HG02763 (cell line): ENCODE data around the gene MTCH1.

Source experiments
- ATAC-seq: cut with Tn5 transposase; IDR thresholded peaks from one replicate; pipeline ENCODE4 v1.9.1; 2021; ENCODE audit warnings: mild to moderate bottlenecking, moderate library complexity; ENCODE audit not compliant: unreplicated experiment

Gene MTCH1

GRCh38 chr6:36929152-36929551 lies 56.8 kb downstream of the MTCH1 start:
- no peak for ATAC-seq

DNA sequence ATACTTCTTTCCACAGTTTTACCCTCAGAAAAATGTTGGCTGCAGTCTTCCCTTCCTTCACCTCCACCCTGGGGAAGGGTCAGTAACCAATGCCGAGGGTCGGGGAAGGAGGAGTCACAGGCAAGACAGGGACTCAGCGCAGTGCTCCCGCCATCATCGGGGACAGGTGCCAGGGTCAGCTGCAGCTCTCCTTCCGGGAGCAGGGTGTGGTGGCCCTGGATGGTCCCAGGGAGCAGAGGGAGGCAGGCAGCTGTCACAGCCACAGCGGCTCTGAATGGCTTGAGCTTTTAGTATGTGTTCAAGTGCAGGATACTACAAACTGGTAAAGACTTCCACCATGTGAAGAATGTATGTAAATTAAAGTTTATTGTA lies 57.5 kb downstream of the MTCH1 start:
- ATAC-seq = no peak

DNA sequence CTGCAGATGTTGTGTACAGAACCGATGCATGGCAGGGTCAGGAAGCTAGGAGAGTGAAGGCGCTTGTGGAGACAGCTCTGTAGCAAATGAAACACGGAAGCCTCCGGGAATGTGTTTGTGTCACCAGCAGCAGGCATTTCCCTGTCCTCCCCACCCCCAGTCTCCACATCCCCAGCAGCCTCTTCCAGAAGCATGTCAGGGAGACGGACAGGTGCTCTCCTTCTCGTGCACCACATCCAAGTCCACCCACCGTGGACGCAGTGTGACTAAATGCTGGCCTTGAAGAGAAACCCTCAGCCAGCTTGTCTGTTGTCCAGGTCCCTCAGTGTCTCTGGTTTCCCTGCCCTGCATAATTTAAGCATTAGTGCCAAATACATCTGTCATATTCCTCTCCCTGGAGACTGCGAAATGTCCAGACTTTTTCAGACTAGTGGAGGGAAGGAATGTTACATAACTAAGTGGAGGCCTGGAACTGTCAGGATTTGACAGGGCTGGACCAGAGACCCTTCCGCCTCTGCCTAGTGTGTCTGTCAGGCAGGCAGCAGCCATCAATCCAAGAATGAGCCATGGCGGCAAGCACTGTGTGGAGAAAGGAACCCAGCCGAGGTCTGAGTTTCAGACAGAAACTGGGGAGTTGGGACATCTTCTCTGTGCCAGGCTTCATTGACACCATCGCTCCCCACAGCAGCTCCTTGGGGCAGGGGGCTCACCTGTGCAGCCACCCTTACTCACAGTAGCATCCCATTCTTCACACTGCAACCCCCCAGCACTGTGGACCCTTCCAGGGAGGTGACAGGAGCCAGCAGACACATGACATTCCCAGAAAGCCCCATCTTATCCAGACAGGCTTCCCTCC lies 58.1 kb downstream of the MTCH1 start:
- no peak for ATAC-seq

DNA sequence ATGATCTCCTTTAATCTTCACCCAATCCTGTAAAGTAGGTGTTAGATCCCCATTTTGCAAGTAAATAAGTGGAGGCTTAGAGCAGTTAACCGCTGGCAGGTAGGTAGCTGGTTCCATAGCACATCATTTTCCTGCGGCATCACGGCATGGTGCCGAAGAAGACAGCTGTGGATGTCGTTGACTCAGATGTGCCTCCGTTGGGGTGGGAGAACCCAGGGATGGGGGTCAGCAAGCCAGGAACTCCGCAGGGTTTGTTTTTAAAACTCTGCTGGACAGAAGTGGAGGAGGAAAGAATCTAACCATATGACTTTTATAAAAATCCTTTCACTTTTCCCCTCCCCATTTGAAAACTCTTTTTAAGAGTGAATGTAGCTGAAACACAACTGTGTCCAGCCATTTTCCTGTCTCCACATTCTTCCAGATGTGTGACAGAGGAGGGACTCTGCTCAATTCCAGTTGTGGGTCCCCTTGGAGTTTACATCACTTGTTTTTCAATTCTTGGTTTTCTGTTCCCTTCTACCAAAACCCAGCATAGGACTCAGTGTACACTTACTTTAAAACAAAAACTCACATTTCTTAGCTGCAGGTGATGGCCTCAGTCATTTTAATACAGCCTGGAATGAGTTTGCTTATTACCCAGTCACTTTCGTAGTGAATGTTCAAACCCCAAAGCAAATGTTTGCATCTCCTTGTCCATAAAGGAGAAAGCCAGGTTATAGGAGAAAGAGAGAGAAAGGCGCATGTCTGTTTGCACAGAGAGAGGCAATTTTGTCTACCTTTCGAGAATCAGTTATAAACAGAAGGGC lies 59.1 kb downstream of the MTCH1 start:
- no peak for ATAC-seq

DNA sequence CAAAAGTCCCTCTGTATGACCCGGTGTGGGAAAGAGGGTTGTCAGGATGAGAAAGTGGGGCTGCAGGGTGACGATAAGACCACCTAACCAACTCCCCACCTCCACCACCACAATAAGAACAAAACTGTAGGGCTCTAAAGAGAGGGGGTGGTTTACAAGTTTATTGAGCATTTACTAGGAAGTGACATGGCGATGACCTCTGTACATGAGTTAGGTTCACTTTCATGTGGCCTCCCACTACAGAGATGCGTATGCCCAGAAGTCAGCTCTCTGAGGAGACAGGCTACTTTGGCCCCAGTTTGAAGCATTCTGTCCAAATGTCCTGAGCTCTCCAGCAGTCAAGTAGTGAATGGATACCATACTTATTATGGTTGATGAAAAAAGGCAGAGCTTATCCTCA lies 60.2 kb downstream of the MTCH1 start:
- no peak for ATAC-seq

DNA sequence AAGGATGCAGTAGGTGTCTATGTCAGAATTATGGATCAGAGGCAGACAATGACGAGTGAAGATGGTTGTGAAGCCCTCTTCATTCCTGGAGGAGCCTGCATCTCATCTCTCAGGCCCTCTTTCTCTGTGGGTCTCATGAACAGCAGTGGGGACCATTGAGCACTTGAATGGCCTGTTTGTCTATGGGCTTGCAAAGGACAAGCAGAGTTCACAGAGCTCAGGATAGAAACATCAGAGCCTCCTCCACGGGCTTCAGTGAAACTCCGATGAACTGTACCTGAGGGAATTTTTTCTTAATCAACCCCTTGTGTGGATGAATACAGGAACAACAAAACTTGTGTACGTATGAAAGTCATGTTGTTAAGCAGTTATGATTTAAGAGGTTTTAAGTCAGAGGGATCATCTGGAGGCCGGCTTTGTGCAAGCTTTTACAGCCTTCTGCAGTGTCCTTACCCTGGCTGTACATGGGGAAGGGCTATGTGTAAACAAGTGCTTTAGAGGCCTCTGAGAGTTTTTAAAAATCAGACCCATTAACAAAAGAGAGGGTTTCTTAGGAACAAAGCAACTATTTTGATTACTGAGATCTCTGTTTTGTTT lies 61.1 kb downstream of the MTCH1 start:
- ATAC-seq = no peak

DNA sequence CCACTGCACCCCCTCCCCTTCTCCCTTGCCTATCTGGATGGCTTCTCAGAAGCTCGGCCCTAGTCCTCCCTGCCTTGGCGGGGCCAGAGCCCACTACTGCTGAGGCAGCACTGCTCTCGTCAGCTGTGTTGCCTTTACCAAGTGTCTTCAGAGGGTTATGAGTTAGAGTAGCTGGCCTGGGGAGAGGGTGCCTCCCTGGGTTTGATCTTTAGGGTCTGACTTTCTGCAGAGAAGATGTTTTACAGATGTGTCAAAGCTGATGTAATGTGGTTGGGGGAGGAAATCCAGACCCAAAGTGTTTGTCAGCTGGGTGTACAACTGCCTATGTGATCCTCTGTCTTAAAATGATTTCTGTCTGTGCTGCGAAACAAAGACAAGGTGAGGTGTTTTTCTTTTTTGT lies 61.9 kb downstream of the MTCH1 start:
- no peak for ATAC-seq

DNA sequence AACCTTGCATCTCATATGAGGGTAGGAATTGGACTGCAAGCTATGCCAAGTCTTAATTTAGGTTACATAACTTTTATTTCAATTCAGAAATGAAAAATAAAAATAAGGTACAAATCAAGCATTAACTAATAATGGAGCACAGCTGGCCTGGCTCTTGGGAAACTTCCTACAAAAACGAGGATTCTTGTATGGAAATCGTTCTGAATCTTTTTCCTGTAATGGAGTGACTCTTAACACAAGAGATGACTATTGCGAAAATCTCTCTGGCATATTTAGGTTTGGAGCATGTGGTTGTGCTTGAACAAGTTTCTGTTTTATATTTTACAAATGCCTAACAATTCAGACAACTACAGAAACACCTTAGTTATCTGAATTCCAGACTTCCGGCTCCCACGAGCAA lies 65.5 kb downstream of the MTCH1 start:
- no peak for ATAC-seq

DNA sequence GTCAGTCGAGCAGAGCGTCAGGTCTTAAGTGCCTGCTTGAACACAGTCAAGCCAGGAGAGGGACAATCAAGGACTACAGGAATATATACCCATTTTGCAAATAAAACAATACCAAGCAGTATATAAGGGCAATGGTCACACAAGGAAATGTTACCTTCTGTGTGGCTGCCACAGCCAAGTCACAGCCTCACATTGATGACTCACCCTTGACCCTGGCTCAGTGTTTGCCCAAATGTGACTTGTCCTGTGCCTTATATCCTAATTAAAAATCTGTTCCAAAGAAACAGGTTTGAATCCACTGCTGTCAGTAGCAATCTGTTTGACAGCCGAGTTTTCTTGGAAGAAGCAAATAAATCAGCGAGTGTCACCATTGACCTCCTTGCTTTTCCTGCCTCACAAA lies 65.9 kb downstream of the MTCH1 start:
- ATAC-seq = no peak
